ENCODE measurements around the gene AQR.
A peak's percentile ranks its signal among the peaks of the same experiment; 100 is the strongest.
"Not testable (repeated sequence)": the region's sequence is repeated elsewhere in the genome, so short reads cannot be mapped to it uniquely, and the experiment has no call there.

The AQR gene

GRCh38 chr15:34809186-34809585 lies 160.4 kb downstream of the AQR start:
- in situ Hi-C loops (cut with HindIII; ENCODE audit: low sequenced_read_pairs) = no loop called here
- TF ChIP-seq, protein P1, sequence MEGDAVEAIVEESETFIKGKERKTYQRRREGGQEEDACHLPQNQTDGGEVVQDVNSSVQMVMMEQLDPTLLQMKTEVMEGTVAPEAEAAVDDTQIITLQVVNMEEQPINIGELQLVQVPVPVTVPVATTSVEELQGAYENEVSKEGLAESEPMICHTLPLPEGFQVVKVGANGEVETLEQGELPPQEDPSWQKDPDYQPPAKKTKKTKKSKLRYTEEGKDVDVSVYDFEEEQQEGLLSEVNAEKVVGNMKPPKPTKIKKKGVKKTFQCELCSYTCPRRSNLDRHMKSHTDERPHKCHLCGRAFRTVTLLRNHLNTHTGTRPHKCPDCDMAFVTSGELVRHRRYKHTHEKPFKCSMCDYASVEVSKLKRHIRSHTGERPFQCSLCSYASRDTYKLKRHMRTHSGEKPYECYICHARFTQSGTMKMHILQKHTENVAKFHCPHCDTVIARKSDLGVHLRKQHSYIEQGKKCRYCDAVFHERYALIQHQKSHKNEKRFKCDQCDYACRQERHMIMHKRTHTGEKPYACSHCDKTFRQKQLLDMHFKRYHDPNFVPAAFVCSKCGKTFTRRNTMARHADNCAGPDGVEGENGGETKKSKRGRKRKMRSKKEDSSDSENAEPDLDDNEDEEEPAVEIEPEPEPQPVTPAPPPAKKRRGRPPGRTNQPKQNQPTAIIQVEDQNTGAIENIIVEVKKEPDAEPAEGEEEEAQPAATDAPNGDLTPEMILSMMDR (IDR thresholded peaks at IDR 0.05; ENCODE audit: low read depth, low read length) = no peak
- no peak overlapping the region for H3K4me3 ChIP-seq (ENCODE audit: low read depth, low read length)
- DNase-seq (ENCODE audit: low read depth, low spot score) = no peak

GRCh38 chr15:34808016-34808415 lies 161.5 kb downstream of the AQR start:
- TF ChIP-seq, protein P1 (IDR thresholded peaks at IDR 0.05; ENCODE audit: low read depth, low read length) = no peak
- H3K4me3 ChIP-seq (ENCODE audit: low read depth, low read length) = no peak overlapping the region
- DNase-seq (ENCODE audit: low read depth, low spot score) = peak; percentile 31
- in situ Hi-C loops (cut with HindIII; ENCODE audit: low sequenced_read_pairs) = no loop called here

DNA sequence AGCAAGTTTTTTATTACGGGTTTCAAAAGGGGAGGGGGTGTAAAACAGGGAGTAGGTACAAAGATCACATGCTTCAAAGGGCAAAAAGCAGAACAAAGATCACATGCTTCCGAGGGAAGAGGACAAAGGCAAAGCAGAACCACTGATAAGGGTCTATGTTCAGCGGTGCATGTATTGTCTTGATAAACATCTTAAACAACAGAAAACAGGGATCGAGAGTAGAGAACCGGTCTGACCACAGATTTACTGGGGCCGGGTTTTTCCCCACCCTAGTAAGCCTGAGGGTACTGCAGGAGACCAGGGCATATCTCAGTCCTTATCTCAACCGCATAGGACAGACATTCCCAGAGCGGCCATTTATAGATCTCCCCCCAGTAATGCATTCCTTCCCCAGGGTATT lies 162.3 kb downstream of the AQR start:
- H3K4me3 ChIP-seq (ENCODE audit: low read depth, low read length); DNase-seq (ENCODE audit: low read depth, low spot score); in situ Hi-C loops (cut with HindIII; ENCODE audit: low sequenced_read_pairs): not testable (repeated sequence)

DNA sequence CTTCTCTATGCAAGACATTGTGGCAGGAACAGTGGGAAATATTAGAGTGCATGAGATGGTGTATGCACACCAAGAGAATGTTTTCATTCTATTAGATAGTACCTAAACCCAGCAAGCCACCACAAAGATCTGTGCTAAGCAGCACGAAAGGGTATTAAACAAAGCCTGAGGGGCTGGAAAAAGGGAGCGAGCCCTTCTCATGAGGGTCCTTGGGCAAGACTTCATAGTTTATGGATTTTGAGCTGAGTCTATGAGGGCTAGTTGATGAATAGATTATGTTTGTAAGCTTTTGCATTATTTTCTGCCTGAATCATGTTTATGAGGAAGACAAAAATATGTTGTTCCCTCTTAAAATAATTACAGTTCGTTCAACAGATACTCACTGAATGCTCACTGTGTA lies 164.8 kb downstream of the AQR start:
- in situ Hi-C loops (cut with HindIII; ENCODE audit: low sequenced_read_pairs) = no loop called here
- H3K4me3 ChIP-seq (ENCODE audit: low read depth, low read length) = no peak overlapping the region
- TF ChIP-seq, protein P1 (IDR thresholded peaks at IDR 0.05; ENCODE audit: low read depth, low read length) = no peak
- DNase-seq (ENCODE audit: low read depth, low spot score) = no peak

GRCh38 chr15:34804113-34804512 lies 165.4 kb downstream of the AQR start:
- no peak for DNase-seq (ENCODE audit: low read depth, low spot score)
- in situ Hi-C loops (cut with HindIII; ENCODE audit: low sequenced_read_pairs) = no loop called here
- no peak overlapping the region for H3K4me3 ChIP-seq (ENCODE audit: low read depth, low read length)
- TF ChIP-seq, protein P1 (IDR thresholded peaks at IDR 0.05; ENCODE audit: low read depth, low read length) = no peak

- H3K4me3 ChIP-seq (ENCODE audit: low read depth, low read length) = no peak overlapping the region
- TF ChIP-seq, protein P1 (IDR thresholded peaks at IDR 0.05; ENCODE audit: low read depth, low read length) = no peak
- in situ Hi-C loops (cut with HindIII; ENCODE audit: low sequenced_read_pairs) = no loop called here
- no peak for DNase-seq (ENCODE audit: low read depth, low spot score)
Observed at GRCh38 chr15:34802803-34803750, 166.5 kb downstream of the AQR start.

- TF ChIP-seq, protein P1 (IDR thresholded peaks at IDR 0.05; ENCODE audit: low read depth, low read length) = no peak
- H3K4me3 ChIP-seq (ENCODE audit: low read depth, low read length) = no peak overlapping the region
- no peak for DNase-seq (ENCODE audit: low read depth, low spot score)
- in situ Hi-C loops (cut with HindIII; ENCODE audit: low sequenced_read_pairs) = no loop called here
Observed at GRCh38 chr15:34802371-34802770, 167.2 kb downstream of the AQR start.

All from astrocyte of the spinal cord (primary cell).